ENCODE results near the gene COX14.

COX14 gene

GRCh38 chr12:50107416-50108268 is 4.4 kb upstream of the COX14 start (continued):
- TF ChIP-seq SETDB1 (IDR thresholded peaks at IDR 0.05; ENCODE audit: insufficient read length, low read length) (no peak), ZBTB44 (tag by site-specific recombination; IDR thresholded peaks at IDR 0.05) (no peak), ZNF23 (tag by site-specific recombination; IDR thresholded peaks at IDR 0.05; ENCODE audit: borderline replicate concordance) (no peak), ZBTB8A (tag by site-specific recombination; IDR thresholded peaks at IDR 0.05) (no peak), YY1 (tag by site-specific recombination; IDR thresholded peaks at IDR 0.05) (no peak), ZNF266 (tag by site-specific recombination; IDR thresholded peaks at IDR 0.05; ENCODE audit: low read depth) (no peak), ZNF654 (tag by site-specific recombination; IDR thresholded peaks at IDR 0.05; ENCODE audit: low read depth) (no peak), HOXD13 (CRISPR knock-in tag; IDR thresholded peaks at IDR 0.05; ENCODE audit: borderline replicate concordance) (no peak), ZNF292 (tag by site-specific recombination; IDR thresholded peaks at IDR 0.05; ENCODE audit: borderline replicate concordance, low read depth) (no peak), ZNF398 (tag by site-specific recombination; IDR thresholded peaks at IDR 0.05) (no peak)

- TF ChIP-seq ZNF529 (tag by site-specific recombination; IDR thresholded peaks at IDR 0.05; ENCODE audit: insufficient replicate concordance): no peak
- no peak for TF ChIP-seq KLF7 (tag by site-specific recombination; IDR thresholded peaks at IDR 0.05; ENCODE audit: borderline replicate concordance)
- TF ChIP-seq KLF16 (tag by site-specific recombination; IDR thresholded peaks at IDR 0.05): no peak
- no peak for TF ChIP-seq RBAK (tag by site-specific recombination; IDR thresholded peaks at IDR 0.05)
- no peak for TF ChIP-seq ZNF776 (tag by site-specific recombination; IDR thresholded peaks at IDR 0.05; ENCODE audit: borderline replicate concordance)
- no peak for TF ChIP-seq ZNF311 (tag by site-specific recombination; IDR thresholded peaks at IDR 0.05; ENCODE audit: borderline replicate concordance)
- no peak for TF ChIP-seq ZNF37A (tag by site-specific recombination; IDR thresholded peaks at IDR 0.05)
- no peak for TF ChIP-seq ZBTB1 (tag by site-specific recombination; IDR thresholded peaks at IDR 0.05)
- TF ChIP-seq ZNF18 (tag by site-specific recombination; IDR thresholded peaks at IDR 0.05): no peak
- no peak for TF ChIP-seq KLF9 (tag by site-specific recombination; IDR thresholded peaks at IDR 0.05; ENCODE audit: low read depth)
- no peak for TF ChIP-seq BCL11A (tag by site-specific recombination; IDR thresholded peaks at IDR 0.05; ENCODE audit: low read depth)
- no peak for TF ChIP-seq ZNF266 (tag by site-specific recombination; IDR thresholded peaks at IDR 0.05; ENCODE audit: low read depth)
- TF ChIP-seq ZNF791 (tag by site-specific recombination; IDR thresholded peaks at IDR 0.05): no peak
- TF ChIP-seq ZNF785 (tag by site-specific recombination; IDR thresholded peaks at IDR 0.05): no peak
- TF ChIP-seq ZNF391 (tag by site-specific recombination; IDR thresholded peaks at IDR 0.05; ENCODE audit: borderline replicate concordance, low read depth): no peak
- TF ChIP-seq ZNF280D (tag by site-specific recombination; IDR thresholded peaks at IDR 0.05): no peak
- Histone ChIP-seq H3K36me3 (ENCODE audit: control insufficient read depth in 2 of 2, insufficient read depth in 1 of 2, low read length in 2 of 2) (no peaks in the 10 kb centered on the region; a peak in 1 of 3 replicates), H3K4me3 (ENCODE audit: low read depth, low read length) (no peak overlapping the region), H3K27ac (ENCODE audit: extremely low read depth, low read depth, low read length) (no peak overlapping the region), H3K9me3 (ENCODE audit: control insufficient read depth, insufficient read depth, low read depth, low read length) (no peaks in the 10 kb centered on the region), H3K4me1 (ENCODE audit: control insufficient read depth, insufficient read depth, low read length) (peaks cover 3% of the 10 kb centered on the region; the same call in 1 of the 2 replicates)
- CTCF ChIA-PET: interaction anchor here (0.6 to 5.1 kb wide), 8 partner anchors 8 to 205 kb away, joined by 3 to 53 read pairs (median 24); partner anchors contain the start of genes CERS5 and GPD1
- POLR2A ChIA-PET: interaction anchor here (5.0 kb wide), 1 partner anchor 24 kb away, joined by 68 read pairs; the partner anchor contains the start of gene SMARCD1
These were observed 2.7 kb upstream of the COX14 start for GRCh38 chr12:50109319-50109718.

Measured in HEK293 (cell line).